H9 (cell line): ENCODE data around the gene PRKAR2B. TPM values are rescaled to one million over a fixed set of nuclear protein-coding genes. Genes with fewer than 3 reads are reported as not detected.

Experiments
- DNase-seq: peaks from one replicate; pipeline ENCODE4 v3.0.0-alpha.2; 2017
- H2AFZ ChIP-seq: one replicate; pipeline ENCODE4 v1.6.1; 2013; ENCODE audit warnings: mild to moderate bottlenecking, low read length, control low read depth, moderate library complexity
- H2AK5ac ChIP-seq: 2 replicates; pipeline ENCODE4 v1.6.1; 2013; ENCODE audit warnings: low read length, control low read depth, mixed read lengths; ENCODE audit not compliant: insufficient read length
- H2BK120ac ChIP-seq: one replicate; pipeline ENCODE4 v1.6.1; 2013; ENCODE audit warnings: low read depth, mild to moderate bottlenecking, low read length, control low read depth, inconsistent platforms; ENCODE audit not compliant: poor library complexity, severe bottlenecking
- H2BK12ac ChIP-seq: 2 replicates; pipeline ENCODE4 v1.6.1; 2013; ENCODE audit warnings: low read length, control low read depth, mixed read lengths, low read depth; ENCODE audit not compliant: insufficient read length
- H2BK15ac ChIP-seq: 2 replicates; pipeline ENCODE4 v1.6.1; 2013; ENCODE audit warnings: low read depth, low read length, control low read depth
- H2BK20ac ChIP-seq: one replicate; pipeline ENCODE4 v1.6.1; 2013; ENCODE audit warnings: low read depth, mild to moderate bottlenecking, low read length, control low read depth, inconsistent platforms; ENCODE audit not compliant: poor library complexity, severe bottlenecking
- H2BK5ac ChIP-seq: 2 replicates; pipeline ENCODE4 v1.6.1; 2013; ENCODE audit warnings: low read length, control low read depth, mixed read lengths; ENCODE audit not compliant: insufficient read length
- H3K14ac ChIP-seq: 2 replicates; pipeline ENCODE4 v1.6.1; 2013; ENCODE audit warnings: low read length, control low read depth; ENCODE audit not compliant: insufficient read depth
- H3K18ac ChIP-seq: 2 replicates; pipeline ENCODE4 v1.6.1; 2013; ENCODE audit warnings: low read depth, mild to moderate bottlenecking, mixed read lengths, low read length, control low read depth; ENCODE audit not compliant: insufficient read length
- H3K23ac ChIP-seq: 2 replicates; pipeline ENCODE4 v1.6.1; 2013; ENCODE audit warnings: low read length, control low read depth, mixed read lengths, low read depth; ENCODE audit not compliant: insufficient read length
- H3K23me2 ChIP-seq: 2 replicates; pipeline ENCODE4 v1.6.1; 2013; ENCODE audit warnings: low read depth, mild to moderate bottlenecking, mixed read lengths, low read length, control low read depth; ENCODE audit not compliant: insufficient read length, poor library complexity, severe bottlenecking
- H3K27ac ChIP-seq: 2 replicates; pipeline ENCODE4 v1.5.1; 2013; ENCODE audit warnings: low read length, control low read depth, mixed read lengths, low read depth; ENCODE audit not compliant: insufficient read length
- H3K27me3 ChIP-seq: 2 replicates; pipeline ENCODE4 v1.6.1; 2013; ENCODE audit warnings: low read length, control low read depth, inconsistent platforms; ENCODE audit not compliant: insufficient read depth
- H3K4ac ChIP-seq: 2 replicates; pipeline ENCODE4 v1.6.1; 2013; ENCODE audit warnings: low read depth, mild to moderate bottlenecking, control low read depth, inconsistent platforms, low read length, moderate library complexity
- H3K4me1 ChIP-seq: 2 replicates; pipeline ENCODE4 v1.6.1; 2013; ENCODE audit warnings: low read length, control low read depth, inconsistent platforms; ENCODE audit not compliant: insufficient read depth
- H3K4me2 ChIP-seq: 2 replicates; pipeline ENCODE4 v1.6.1; 2013; ENCODE audit warnings: low read length, control low read depth, mixed read lengths; ENCODE audit not compliant: insufficient read length, insufficient read depth
- H3K56ac ChIP-seq: 2 replicates; pipeline ENCODE4 v1.6.1; 2013; ENCODE audit warnings: low read depth, mild to moderate bottlenecking, mixed read lengths, low read length, control low read depth; ENCODE audit not compliant: insufficient read length
- H3K79me1 ChIP-seq: 2 replicates; pipeline ENCODE4 v1.6.1; 2013; ENCODE audit warnings: low read depth, mild to moderate bottlenecking, moderate library complexity, low read length, control low read depth, inconsistent platforms; ENCODE audit not compliant: insufficient read depth, poor library complexity, severe bottlenecking
- H3K79me2 ChIP-seq: 2 replicates; pipeline ENCODE4 v1.6.1; 2013; ENCODE audit warnings: low read length, control low read depth, inconsistent platforms; ENCODE audit not compliant: insufficient read depth
- H3K9ac ChIP-seq: 2 replicates; pipeline ENCODE4 v1.6.1; 2013; ENCODE audit warnings: low read length, control low read depth, mixed read lengths; ENCODE audit not compliant: insufficient read length; ENCODE audit errors: extremely low read depth
- H3K9me3 ChIP-seq: one replicate; pipeline ENCODE4 v1.6.1; 2013; ENCODE audit warnings: low read depth, low read length, inconsistent platforms; ENCODE audit not compliant: control insufficient read depth
- H3T11ph ChIP-seq: one replicate; pipeline ENCODE4 v1.6.1; 2013; ENCODE audit warnings: mild to moderate bottlenecking, low read length, control low read depth, inconsistent platforms
- H4K20me1 ChIP-seq: one replicate; pipeline ENCODE4 v1.6.1; 2013; ENCODE audit not compliant: control insufficient read depth, insufficient read length, insufficient read depth
- H4K5ac ChIP-seq: 2 replicates; pipeline ENCODE4 v1.6.1; 2013; ENCODE audit warnings: low read depth, mild to moderate bottlenecking, mixed read lengths, low read length, control low read depth; ENCODE audit not compliant: insufficient read length
- H4K8ac ChIP-seq: replicated peaks from 2 replicates; pipeline ENCODE4 v1.6.1; 2013; ENCODE audit warnings: low read length, control low read depth, mixed read lengths, low read depth; ENCODE audit not compliant: insufficient read length
- H4K91ac ChIP-seq: 2 replicates; pipeline ENCODE4 v1.6.1; 2013; ENCODE audit warnings: low read depth, mild to moderate bottlenecking, moderate library complexity, mixed read lengths, low read length, control low read depth; ENCODE audit not compliant: insufficient read length
- H3K27ac Mint-ChIP-seq, 3 experiments: 2 replicates in 2 of 3; 3 replicates in 1 of 3; pipeline ENCODE4 v1.8.0; 2020 to 2021; ENCODE audit warnings: mixed read lengths in 3 of 3, mild to moderate bottlenecking in 1 of 3, moderate library complexity in 1 of 3
- H3K27me3 Mint-ChIP-seq: 2 replicates; pipeline ENCODE4 v1.8.0; 2021; ENCODE audit warnings: low read depth, mild to moderate bottlenecking, moderate library complexity, mixed read lengths
- H3K36me3 Mint-ChIP-seq, 3 experiments: 2 replicates in 2 of 3; 3 replicates in 1 of 3; pipeline ENCODE4 v1.8.0; 2020 to 2021; ENCODE audit warnings: low read depth in 3 of 3, mixed read lengths in 3 of 3; ENCODE audit not compliant: insufficient read depth in 1 of 3
- H3K4me1 Mint-ChIP-seq, 2 experiments: 2 replicates each; pipeline ENCODE4 v1.8.0; 2020; ENCODE audit warnings: mixed read lengths in 2 of 2
- H3K4me3 Mint-ChIP-seq, 2 experiments: 2 replicates in 1 of 2; 3 replicates in 1 of 2; pipeline ENCODE4 v1.8.0; 2020 to 2021; ENCODE audit warnings: mild to moderate bottlenecking in 2 of 2, mixed read lengths in 2 of 2, moderate library complexity in 1 of 2
- H3K9me3 Mint-ChIP-seq, 2 experiments: 2 replicates in 1 of 2; 3 replicates in 1 of 2; pipeline ENCODE4 v1.8.0; 2020; ENCODE audit warnings: mild to moderate bottlenecking in 2 of 2, mixed read lengths in 2 of 2, moderate library complexity in 1 of 2
- total RNA-seq: library from RNA; stranded (reverse); gene quantifications from 2 replicates; pipeline ENCODE4 v1.2.1, GENCODE V29; 2021
- TF ChIP-seq, protein P1 (sequence below): fragments of 200-600 bp; sonication (generic); conservative IDR thresholded peaks from 3 replicates; pipeline ENCODE4 v1.8.0; 2021; ENCODE audit warnings: antibody characterized with exemption, mild to moderate bottlenecking

PRKAR2B gene
- total RNA-seq, 1 experiment from 2014 or later = 16.6 TPM

DNA sequence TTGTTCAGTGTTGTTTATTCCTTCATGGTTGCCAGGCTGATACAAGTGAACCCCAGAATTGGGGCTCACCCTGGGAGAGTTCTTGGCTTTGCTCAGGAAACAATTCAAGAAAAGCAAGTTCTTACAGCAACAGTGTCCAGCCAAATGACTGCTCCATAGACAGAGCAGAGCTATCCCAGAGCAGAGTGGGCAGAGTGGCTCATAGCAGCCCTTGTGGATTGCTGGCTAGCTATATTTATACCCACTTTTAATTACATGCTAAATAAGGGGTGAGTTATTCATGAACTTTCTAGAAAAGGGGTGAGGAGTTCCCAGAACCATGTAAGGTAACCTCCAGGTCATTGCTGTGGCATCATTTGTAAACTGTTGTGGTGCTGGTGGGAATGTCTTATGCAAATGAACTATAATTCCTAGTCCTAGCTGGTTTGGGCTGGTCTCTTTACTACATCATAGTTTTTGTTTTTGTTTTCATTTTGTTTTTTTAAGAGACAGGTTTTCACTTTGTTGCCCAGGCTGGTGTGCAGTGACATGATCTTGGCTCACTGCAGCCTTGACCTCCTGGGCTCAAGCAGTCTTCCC lies 64.4 kb downstream of the PRKAR2B start:
- no peak overlapping the region for H2BK20ac ChIP-seq

More for the DNA sequence above, 64.4 kb downstream of the PRKAR2B start:
- peaks cover 0 to 5% (median 0%) of the 10 kb centered on the region in 3 experiments; a peak in 1 of 7 replicates for H3K36me3 Mint-ChIP-seq
- no peak overlapping the region for H3K18ac ChIP-seq
- no peak overlapping the region for H4K91ac ChIP-seq
- H4K5ac ChIP-seq = no peak overlapping the region
- H3K4ac ChIP-seq = no peak overlapping the region
- no peak overlapping the region for H2BK15ac ChIP-seq
- H3K14ac ChIP-seq = no peak overlapping the region
- H3K79me1 ChIP-seq = no peaks in the 10 kb centered on the region
- H4K8ac ChIP-seq = no peak overlapping the region
- H3K56ac ChIP-seq = no peak overlapping the region
- H3K27me3 ChIP-seq = no peaks in the 10 kb centered on the region
- H3K23ac ChIP-seq = no peak overlapping the region
- no peaks in the 10 kb centered on the region for H4K20me1 ChIP-seq
- H2BK120ac ChIP-seq = no peak overlapping the region
- H3K4me1 Mint-ChIP-seq = peaks cover 0 to 2% of the 10 kb centered on the region in 2 experiments; a peak in 2 of 4 replicates
- no peaks in the 10 kb centered on the region for H3K9me3 Mint-ChIP-seq
- H2BK5ac ChIP-seq = no peak overlapping the region
- H3T11ph ChIP-seq = no peak overlapping the region
- no peaks in the 10 kb centered on the region for H3K79me2 ChIP-seq
- no peaks in the 10 kb centered on the region for H3K9me3 ChIP-seq
- H3K4me1 ChIP-seq = no peaks in the 10 kb centered on the region
- no peak for DNase-seq
- H2AK5ac ChIP-seq = no peak overlapping the region
- H3K27me3 Mint-ChIP-seq = no peaks in the 10 kb centered on the region
- no peaks in the 10 kb centered on the region for H3K23me2 ChIP-seq
- no peak overlapping the region for H3K27ac ChIP-seq
- TF ChIP-seq, protein P1, sequence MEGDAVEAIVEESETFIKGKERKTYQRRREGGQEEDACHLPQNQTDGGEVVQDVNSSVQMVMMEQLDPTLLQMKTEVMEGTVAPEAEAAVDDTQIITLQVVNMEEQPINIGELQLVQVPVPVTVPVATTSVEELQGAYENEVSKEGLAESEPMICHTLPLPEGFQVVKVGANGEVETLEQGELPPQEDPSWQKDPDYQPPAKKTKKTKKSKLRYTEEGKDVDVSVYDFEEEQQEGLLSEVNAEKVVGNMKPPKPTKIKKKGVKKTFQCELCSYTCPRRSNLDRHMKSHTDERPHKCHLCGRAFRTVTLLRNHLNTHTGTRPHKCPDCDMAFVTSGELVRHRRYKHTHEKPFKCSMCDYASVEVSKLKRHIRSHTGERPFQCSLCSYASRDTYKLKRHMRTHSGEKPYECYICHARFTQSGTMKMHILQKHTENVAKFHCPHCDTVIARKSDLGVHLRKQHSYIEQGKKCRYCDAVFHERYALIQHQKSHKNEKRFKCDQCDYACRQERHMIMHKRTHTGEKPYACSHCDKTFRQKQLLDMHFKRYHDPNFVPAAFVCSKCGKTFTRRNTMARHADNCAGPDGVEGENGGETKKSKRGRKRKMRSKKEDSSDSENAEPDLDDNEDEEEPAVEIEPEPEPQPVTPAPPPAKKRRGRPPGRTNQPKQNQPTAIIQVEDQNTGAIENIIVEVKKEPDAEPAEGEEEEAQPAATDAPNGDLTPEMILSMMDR = no peak
- no peak overlapping the region for H2BK12ac ChIP-seq
- no peak overlapping the region for H3K4me2 ChIP-seq
- H3K9ac ChIP-seq = no peak overlapping the region
- H3K27ac Mint-ChIP-seq = no peak overlapping the region
- H2AFZ ChIP-seq = no peak overlapping the region
- H3K4me3 Mint-ChIP-seq = no peak overlapping the region
